Endodermal cell (in vitro differentiated cells): ENCODE measurements around the gene SWT1. TPM values are rescaled to one million over a fixed set of nuclear protein-coding genes. Genes with fewer than 3 reads are reported as not detected.
"Not testable (repeated sequence)": the region's sequence is repeated elsewhere in the genome, so short reads cannot be mapped to it uniquely, and the experiment has no call there.

Source experiments
- DNase-seq: peaks from one replicate; pipeline ENCODE4 v3.0.0-alpha.2; 2017
- H3K27ac ChIP-seq: 2 replicates; pipeline ENCODE4 v1.5.1; 2013; ENCODE audit warnings: mild to moderate bottlenecking, low read depth, low read length, moderate library complexity
- H3K27me3 ChIP-seq: 2 replicates; pipeline ENCODE4 v1.6.1; 2013; ENCODE audit warnings: mild to moderate bottlenecking, low read length, moderate library complexity; ENCODE audit not compliant: insufficient read depth, control insufficient read depth, poor library complexity, severe bottlenecking
- H3K36me3 ChIP-seq: 2 replicates; pipeline ENCODE4 v1.7.0; 2013; ENCODE audit warnings: mild to moderate bottlenecking, low read length, moderate library complexity; ENCODE audit not compliant: control insufficient read depth, insufficient read depth
- H3K4me1 ChIP-seq: one replicate; pipeline ENCODE4 v1.7.0; 2013; ENCODE audit warnings: low read length; ENCODE audit not compliant: control insufficient read depth, insufficient read depth
- H3K4me3 ChIP-seq: 2 replicates; pipeline ENCODE4 v1.5.1; 2013; ENCODE audit warnings: mild to moderate bottlenecking, low read length, moderate library complexity
- H3K9ac ChIP-seq: 2 replicates; pipeline ENCODE4 v1.6.1; 2013; ENCODE audit warnings: mild to moderate bottlenecking, low read length, moderate library complexity; ENCODE audit not compliant: poor library complexity, severe bottlenecking; ENCODE audit errors: extremely low read depth
- H3K9me3 ChIP-seq: 2 replicates; pipeline ENCODE4 v1.6.1; 2013; ENCODE audit warnings: mild to moderate bottlenecking, low read length, moderate library complexity; ENCODE audit not compliant: control insufficient read depth
- H3K27ac Mint-ChIP-seq: 2 replicates; pipeline ENCODE4 v1.8.0; 2020; ENCODE audit warnings: mixed read lengths
- H3K27me3 Mint-ChIP-seq: 2 replicates; pipeline ENCODE4 v1.8.0; 2021; ENCODE audit warnings: mild to moderate bottlenecking, mixed read lengths; ENCODE audit not compliant: insufficient read depth
- H3K36me3 Mint-ChIP-seq: 2 replicates; pipeline ENCODE4 v1.8.0; 2020; ENCODE audit warnings: low read depth, mixed read lengths
- H3K4me1 Mint-ChIP-seq: 2 replicates; pipeline ENCODE4 v1.8.0; 2020; ENCODE audit warnings: mixed read lengths
- H3K4me3 Mint-ChIP-seq: 2 replicates; pipeline ENCODE4 v1.8.0; 2020; ENCODE audit warnings: mild to moderate bottlenecking, moderate library complexity, mixed read lengths
- H3K9me3 Mint-ChIP-seq: 2 replicates; pipeline ENCODE4 v1.8.0; 2020; ENCODE audit warnings: mild to moderate bottlenecking, mixed read lengths
- WGBS, 2 experiments: methylation state at CpG; one replicate each; pipeline versions ENCODE4 v1.1.5 to v1.1.7; 2013; ENCODE audit warnings: missing lambda C conversion rate in 2 of 2, mixed read lengths in 1 of 2; ENCODE audit not compliant: insufficient coverage in 1 of 2, insufficient read length in 1 of 2; 5-methylcytosine and 5-hydroxymethylcytosine counted together
- total RNA-seq, 2 donors: library from RNA; stranded (reverse); fragmentation: NEBNext Ultra II Directional in 1 of 2; extraction: Animal tissue kit (Norgen Biotek cat#: 25700) in 1 of 2; gene quantifications; 2 replicates in 1 of 2; 3 replicates in 1 of 2; pipeline ENCODE4 v1.2.1, GENCODE V29; 2021
- TF ChIP-seq, protein P1 (sequence below): fragments of 200-600 bp; sonication (generic); conservative IDR thresholded peaks from 2 replicates; pipeline ENCODE4 v1.5.0; 2021; ENCODE audit warnings: antibody characterized with exemption, mild to moderate bottlenecking

Gene SWT1
- total RNA-seq, 2 donors from 2014 or later, result 9.7 to 13.4 TPM

DNA sequence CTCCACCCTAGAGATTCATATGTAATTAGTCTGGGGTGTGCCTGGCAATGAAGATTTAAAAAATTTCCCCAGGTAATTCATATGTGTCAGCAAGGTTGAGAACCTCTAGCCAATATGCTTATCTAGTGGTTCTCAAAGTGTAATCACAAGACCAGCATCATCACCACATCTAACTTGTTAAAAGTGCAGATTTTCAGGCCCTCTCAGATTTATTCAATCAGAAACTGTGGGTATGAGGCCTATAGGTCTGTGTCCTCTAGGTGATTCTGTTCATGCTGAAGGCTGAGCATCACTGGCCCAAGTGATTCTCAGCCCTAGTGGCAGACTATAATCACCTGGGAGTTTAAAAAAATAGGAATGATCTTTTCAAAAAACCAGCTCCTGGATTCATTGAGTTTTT, 75.9 kb downstream of the SWT1 start:
- Mint-ChIP-seq H3K27me3 (no peaks in the 10 kb centered on the region), H3K9me3 (peaks cover 4% of the 10 kb centered on the region), H3K4me3 (no peak overlapping the region), H3K27ac (no peak overlapping the region), H3K4me1 (no peaks in the 10 kb centered on the region), H3K36me3 (peaks cover 20% of the 10 kb centered on the region)
- no peaks in the 10 kb centered on the region for H3K36me3 ChIP-seq
- H3K27me3 ChIP-seq, result no peaks in the 10 kb centered on the region
- no peaks in the 10 kb centered on the region for H3K4me1 ChIP-seq
- no peak for DNase-seq
- TF ChIP-seq, protein P1, sequence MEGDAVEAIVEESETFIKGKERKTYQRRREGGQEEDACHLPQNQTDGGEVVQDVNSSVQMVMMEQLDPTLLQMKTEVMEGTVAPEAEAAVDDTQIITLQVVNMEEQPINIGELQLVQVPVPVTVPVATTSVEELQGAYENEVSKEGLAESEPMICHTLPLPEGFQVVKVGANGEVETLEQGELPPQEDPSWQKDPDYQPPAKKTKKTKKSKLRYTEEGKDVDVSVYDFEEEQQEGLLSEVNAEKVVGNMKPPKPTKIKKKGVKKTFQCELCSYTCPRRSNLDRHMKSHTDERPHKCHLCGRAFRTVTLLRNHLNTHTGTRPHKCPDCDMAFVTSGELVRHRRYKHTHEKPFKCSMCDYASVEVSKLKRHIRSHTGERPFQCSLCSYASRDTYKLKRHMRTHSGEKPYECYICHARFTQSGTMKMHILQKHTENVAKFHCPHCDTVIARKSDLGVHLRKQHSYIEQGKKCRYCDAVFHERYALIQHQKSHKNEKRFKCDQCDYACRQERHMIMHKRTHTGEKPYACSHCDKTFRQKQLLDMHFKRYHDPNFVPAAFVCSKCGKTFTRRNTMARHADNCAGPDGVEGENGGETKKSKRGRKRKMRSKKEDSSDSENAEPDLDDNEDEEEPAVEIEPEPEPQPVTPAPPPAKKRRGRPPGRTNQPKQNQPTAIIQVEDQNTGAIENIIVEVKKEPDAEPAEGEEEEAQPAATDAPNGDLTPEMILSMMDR, result no peak
- no peak overlapping the region for H3K4me3 ChIP-seq
- H3K9me3 ChIP-seq, result no peaks in the 10 kb centered on the region
- H3K27ac ChIP-seq, result no peak overlapping the region
- H3K9ac ChIP-seq, result no peak overlapping the region

DNA sequence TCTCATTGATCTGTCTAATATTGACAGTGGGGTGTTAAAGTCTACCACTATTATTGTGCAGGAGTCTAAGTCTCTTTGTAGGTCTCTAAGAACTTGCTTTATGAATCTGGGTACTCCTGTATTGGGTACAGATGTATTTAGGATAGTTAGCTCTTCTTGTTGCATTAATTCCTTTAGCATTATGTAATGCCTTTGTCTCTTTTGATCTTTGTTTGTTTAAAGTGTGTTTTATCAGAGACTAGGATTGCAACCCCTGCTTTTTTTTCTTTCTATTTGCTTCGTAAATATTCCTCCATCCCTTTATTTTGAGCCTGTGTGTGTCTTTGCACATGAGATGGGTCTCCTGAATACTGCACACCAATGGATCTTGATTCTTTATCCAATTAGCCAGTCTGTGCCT, 77.2 kb downstream of the SWT1 start:
- H3K27ac ChIP-seq, H3K4me1 ChIP-seq, H3K36me3 ChIP-seq, H3K9ac ChIP-seq, H3K4me3 ChIP-seq, H3K27me3 ChIP-seq, H3K27ac Mint-ChIP-seq, H3K9me3 Mint-ChIP-seq, H3K27me3 Mint-ChIP-seq, H3K4me3 Mint-ChIP-seq, DNase-seq, H3K9me3 ChIP-seq, H3K4me1 Mint-ChIP-seq: not testable (repeated sequence)
- peaks cover 20% of the 10 kb centered on the region for H3K36me3 Mint-ChIP-seq
- 94% methylated on average over 1 of the region's 1 CpG; no CpG with 5 or more reads in 1 of the 2 experiments for WGBS, 2 experiments

DNA sequence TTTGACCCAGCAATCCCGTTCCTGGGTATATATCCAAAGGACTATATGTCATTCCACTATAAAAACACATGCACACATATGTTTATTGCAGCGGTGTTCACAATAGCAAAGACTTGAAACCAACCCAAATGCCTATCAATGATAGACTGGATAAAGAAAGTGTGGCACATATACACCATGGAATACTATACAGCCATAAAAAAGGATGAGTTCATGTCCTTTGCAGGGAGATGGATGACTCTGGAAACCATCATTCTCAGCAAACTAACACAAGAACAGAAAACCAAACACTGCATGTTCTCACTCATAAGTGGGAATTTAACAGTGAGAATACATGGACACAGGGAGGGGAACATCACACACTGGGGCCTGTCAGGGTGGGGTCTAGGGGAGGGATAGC, 80.2 kb downstream of the SWT1 start:
- H3K4me1 Mint-ChIP-seq, H3K27me3 Mint-ChIP-seq: not testable (repeated sequence)

DNA sequence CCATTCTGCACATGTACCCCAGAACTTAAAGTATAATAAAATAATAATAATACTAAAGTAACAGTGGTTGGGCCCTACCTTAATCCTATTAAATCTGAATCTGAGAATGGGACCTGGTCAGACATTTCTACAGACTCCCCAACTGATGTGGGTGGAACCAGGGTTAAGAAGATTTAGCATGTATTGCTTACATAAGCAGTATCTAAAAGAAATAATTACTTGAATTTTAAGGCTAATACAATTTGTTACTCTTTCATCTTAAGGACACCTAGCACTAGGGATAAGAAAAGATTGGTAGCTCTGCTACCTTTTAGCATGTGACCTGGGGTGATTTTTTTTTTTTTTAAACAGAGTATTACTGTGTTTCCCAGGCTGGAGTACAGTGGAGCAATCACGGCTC, 80.7 kb downstream of the SWT1 start:
- peaks cover 20% of the 10 kb centered on the region for H3K36me3 Mint-ChIP-seq
- TF ChIP-seq, protein P1, result no peak
- 80 to 94% methylated on average over 1 of the region's 1 CpG for WGBS, 2 experiments
- H3K27me3 Mint-ChIP-seq, result no peaks in the 10 kb centered on the region
- no peak overlapping the region for H3K4me3 Mint-ChIP-seq
- no peaks in the 10 kb centered on the region for H3K27me3 ChIP-seq
- no peaks in the 10 kb centered on the region for H3K36me3 ChIP-seq
- no peak overlapping the region for H3K9ac ChIP-seq
- no peak overlapping the region for H3K4me3 ChIP-seq
- DNase-seq, result no peak
- no peak overlapping the region for H3K27ac ChIP-seq
- H3K9me3 ChIP-seq, result no peaks in the 10 kb centered on the region
- H3K4me1 Mint-ChIP-seq, result peaks cover 4% of the 10 kb centered on the region
- H3K27ac Mint-ChIP-seq, result no peak overlapping the region
- H3K4me1 ChIP-seq, result no peaks in the 10 kb centered on the region
- H3K9me3 Mint-ChIP-seq, result peaks cover 4% of the 10 kb centered on the region

More for the DNA sequence above, 80.2 kb downstream of the SWT1 start:
- peaks cover 20% of the 10 kb centered on the region for H3K36me3 Mint-ChIP-seq
- H3K36me3 ChIP-seq, H3K4me3 Mint-ChIP-seq, H3K9me3 Mint-ChIP-seq, H3K27ac ChIP-seq, H3K4me1 ChIP-seq, H3K9ac ChIP-seq, H3K9me3 ChIP-seq, DNase-seq, H3K27me3 ChIP-seq, H3K4me3 ChIP-seq, H3K27ac Mint-ChIP-seq: not testable (repeated sequence)
- 90 to 95% methylated on average over 1 to 2 of the region's 2 CpGs for WGBS, 2 experiments
